Stimulated activated CD8-positive, alpha-beta memory T cell treated with anti-CD3 and anti-CD28 coated beads, Interleukin-12 subunit alpha, Interleukin-12 subunit beta, amount 100 ng/mL, for 24 hours (primary cell): ENCODE results near the gene ZP2.

Source experiments
- DNase-seq: peaks from one replicate; pipeline ENCODE4 v3.0.0-alpha.2; 2020; ENCODE audit errors: extremely low read depth

The ZP2 gene

GRCh38 chr16:21150375-21151001, 60.9 kb downstream of the ZP2 start, which contains the start of gene DNAH3:
Gene DNAH3 (minus strand): TSS chr16:21150846. CDS start chr16:21150319, 527 bp downstream.
- DNase-seq = no peak
